Measurements from ENCODE around the gene NQO2.

- TF ChIP-seq TAF1 (IDR thresholded peaks at IDR 0.05; ENCODE audit: borderline replicate concordance, low read depth, low read length) (no peak), SMC3 (IDR thresholded peaks at IDR 0.05; ENCODE audit: low read depth, low read length) (no peak), RAD21 (IDR thresholded peaks at IDR 0.05; ENCODE audit: low read length) (no peak), MXI1 (IDR thresholded peaks at IDR 0.05; ENCODE audit: low read depth, low read length) (no peak)
These were observed 13.8 kb downstream of the NQO2 start for GRCh38 chr6:3013486-3013885.
